Epithelial cell of proximal tubule (primary cell): ENCODE results near the gene ENTPD2. TPM values are rescaled to one million over a fixed set of nuclear protein-coding genes. Genes with fewer than 3 reads are reported as not detected.
A peak's percentile ranks its signal among the peaks of the same experiment; 100 is the strongest.

Experiments
- DNase-seq: peaks from one replicate; pipeline ENCODE4 v3.0.0-alpha.2; 2011; ENCODE audit warnings: low read depth
- H3K4me3 ChIP-seq: 2 replicates; pipeline ENCODE4 v1.5.1; 2011; ENCODE audit warnings: low read depth, mild to moderate bottlenecking, low read length
- CTCF ChIP-seq: conservative IDR thresholded peaks from 2 replicates; pipeline ENCODE4 v1.5.1; 2012; ENCODE audit warnings: low read depth, mild to moderate bottlenecking, low read length
- total RNA-seq: library from RNA; depleted of rRNA; stranded (reverse); fragments of >200 nt; gene quantifications from 2 replicates; pipeline ENCODE4 v1.2.3, GENCODE V29; 2015

The ENTPD2 gene
- total RNA-seq, 1 donor from 2014 or later: not detected

DNA sequence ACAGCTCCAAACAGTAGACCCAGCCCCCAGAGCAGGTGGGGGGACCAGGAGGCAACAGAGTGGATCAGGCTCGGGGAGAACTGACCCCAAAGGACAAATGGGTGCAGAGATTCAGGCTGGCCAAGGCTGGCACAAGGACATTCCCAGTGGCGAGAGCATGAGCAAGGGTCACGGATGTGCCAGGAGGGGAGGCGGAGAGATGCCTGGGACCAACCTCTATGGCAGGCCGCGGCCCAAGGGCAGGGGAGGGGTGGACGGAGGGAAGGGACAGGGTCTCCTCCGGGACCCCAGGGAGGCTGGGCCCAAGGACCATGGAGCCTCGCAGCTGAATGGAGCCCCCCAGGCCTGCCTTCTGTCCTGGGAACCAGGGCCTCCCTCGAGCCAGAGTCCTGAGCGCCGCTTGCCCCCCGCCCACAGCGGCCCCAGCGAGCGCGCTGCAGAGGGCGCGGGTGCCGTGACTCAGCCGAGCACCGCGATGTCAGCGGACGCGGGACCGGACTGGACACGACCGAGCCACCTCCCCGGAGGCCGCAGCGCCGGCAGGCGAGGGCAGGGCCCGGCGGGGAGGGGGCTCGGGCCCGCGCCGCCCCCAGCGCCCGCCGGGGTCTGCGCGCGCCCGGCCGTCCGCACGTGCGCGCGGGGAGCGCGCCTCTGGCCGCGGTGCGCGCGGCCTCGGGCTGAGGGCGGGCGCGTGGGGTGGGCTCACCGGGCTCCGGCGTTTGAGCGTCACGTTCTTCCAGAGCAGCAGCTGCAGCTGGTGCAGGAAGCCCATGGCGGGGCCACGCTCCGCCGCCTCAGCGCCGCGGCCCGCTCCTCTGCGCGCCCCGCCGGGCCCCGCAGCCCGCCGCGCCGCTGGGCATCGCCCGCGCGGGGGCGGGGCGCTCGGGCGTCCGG lies 26.2 kb downstream of the ENTPD2 start, which contains the start of gene ABCA2:
Gene ABCA2 (minus strand): TSS at position 869 of the 894 bp plus-strand sequence. CDS start 97 bp downstream, at position 772.
- H3K4me3 ChIP-seq: peak within 1 kb of the TSS; percentile 75
- no peak for TF ChIP-seq CTCF
- DNase-seq: no peak

GRCh38 chr9:137026828-137027227 lies 27.0 kb downstream of the ENTPD2 start:
- no peak for TF ChIP-seq CTCF
- peak overlapping the region; percentile 56 for H3K4me3 ChIP-seq

GRCh38 chr9:137026384-137026783 lies 27.5 kb downstream of the ENTPD2 start:
- H3K4me3 ChIP-seq: no peak overlapping the region
- no peak for DNase-seq
- TF ChIP-seq CTCF: no peak

More at GRCh38 chr9:137026828-137027227, 27.0 kb downstream of the ENTPD2 start:
- no peak for DNase-seq

- TF ChIP-seq CTCF: no peak
- no peak overlapping the region for H3K4me3 ChIP-seq
- DNase-seq: no peak
Measured at GRCh38 chr9:137025517-137025966, 28.3 kb downstream of the ENTPD2 start.

GRCh38 chr9:137023583-137023991 lies 30.3 kb downstream of the ENTPD2 start:
- DNase-seq: no peak
- H3K4me3 ChIP-seq: no peak overlapping the region
- no peak for TF ChIP-seq CTCF

DNA sequence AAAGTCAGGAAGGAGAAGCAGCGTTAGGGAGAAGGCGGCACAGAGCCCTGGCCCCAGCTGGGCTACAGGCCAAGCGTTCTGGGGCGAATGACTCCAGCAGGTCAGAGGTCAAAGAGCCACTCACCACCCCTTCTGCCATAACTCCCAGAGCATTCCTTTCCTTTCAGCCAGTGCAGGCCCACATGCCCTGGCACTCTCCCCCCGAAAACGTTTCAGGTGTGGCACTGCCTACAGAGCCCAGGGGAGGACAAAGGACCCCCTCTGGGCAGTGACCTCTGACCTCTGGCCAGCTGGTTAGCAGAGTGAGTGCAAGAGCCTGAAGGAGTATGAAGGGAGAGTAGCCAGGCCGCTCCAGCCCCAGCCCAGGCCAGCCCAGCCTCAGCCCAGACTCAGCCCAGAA lies 30.7 kb downstream of the ENTPD2 start:
- no peak for DNase-seq
- no peak overlapping the region for H3K4me3 ChIP-seq
- TF ChIP-seq CTCF: no peak
